Measurements from ENCODE around the gene SERINC5. TPM values are rescaled to one million over a fixed set of nuclear protein-coding genes. Genes with fewer than 3 reads are reported as not detected.
A peak's percentile ranks its signal among the peaks of the same experiment; 100 is the strongest.

Gene SERINC5
- total RNA-seq, 6 experiments from 2014 or later, result 16.4 to 28.1 (median 19.9) TPM

DNA sequence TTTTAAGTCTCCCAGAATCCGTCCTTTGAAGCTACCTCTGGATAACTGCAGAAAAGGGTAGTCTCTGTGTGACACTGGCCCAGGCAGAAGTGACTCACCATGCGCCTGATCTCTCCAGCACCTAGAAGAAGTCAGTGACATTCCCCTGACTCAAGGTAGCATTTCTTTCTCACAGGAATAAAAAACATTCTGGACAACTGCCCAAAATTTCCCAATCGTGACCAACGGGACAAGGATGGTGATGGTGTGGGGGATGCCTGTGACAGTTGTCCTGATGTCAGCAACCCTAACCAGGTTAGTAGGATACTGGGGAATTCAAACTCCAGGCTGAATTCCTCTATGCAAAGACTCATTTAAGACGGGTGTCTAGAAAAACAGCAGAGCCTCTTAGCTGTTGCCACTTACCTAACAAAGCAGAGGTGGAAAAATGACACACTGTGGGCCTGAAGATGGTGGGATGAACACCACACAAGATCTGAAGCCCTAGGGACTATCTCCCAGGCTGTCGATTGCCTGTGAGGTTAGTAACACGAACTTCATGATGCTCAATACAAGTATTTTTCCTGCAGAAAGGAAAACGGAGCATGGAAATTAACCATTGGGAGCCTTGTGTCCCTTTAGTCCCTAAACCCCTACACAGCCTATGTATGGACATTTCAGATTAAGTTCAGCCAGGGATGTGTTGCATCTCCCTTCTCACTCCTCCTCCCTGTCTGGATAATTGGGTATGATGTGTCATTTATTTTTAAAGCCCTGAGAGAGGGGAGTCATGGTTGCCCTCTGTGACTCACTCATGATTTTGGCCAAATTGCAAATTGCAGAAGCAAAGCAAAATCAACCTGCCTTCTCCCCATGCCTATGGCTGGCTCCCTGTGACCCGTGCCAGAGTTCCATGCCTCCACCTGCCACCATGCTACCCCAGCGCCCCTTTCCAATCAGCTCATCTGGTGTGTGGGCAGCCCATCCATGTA, 183.5 kb downstream of the SERINC5 start:
- Mint-ChIP-seq H3K27me3 (ENCODE audit: insufficient read depth) (peaks cover 7% of the 10 kb centered on the region), H3K9me3 (no peaks in the 10 kb centered on the region), H3K4me3 (no peak overlapping the region), H3K36me3 (ENCODE audit: low read depth) (no peaks in the 10 kb centered on the region), H3K4me1 (ENCODE audit: low read depth) (peaks cover 26% of the 10 kb centered on the region), H3K27ac (no peak overlapping the region)
- TF ChIP-seq, protein P1, sequence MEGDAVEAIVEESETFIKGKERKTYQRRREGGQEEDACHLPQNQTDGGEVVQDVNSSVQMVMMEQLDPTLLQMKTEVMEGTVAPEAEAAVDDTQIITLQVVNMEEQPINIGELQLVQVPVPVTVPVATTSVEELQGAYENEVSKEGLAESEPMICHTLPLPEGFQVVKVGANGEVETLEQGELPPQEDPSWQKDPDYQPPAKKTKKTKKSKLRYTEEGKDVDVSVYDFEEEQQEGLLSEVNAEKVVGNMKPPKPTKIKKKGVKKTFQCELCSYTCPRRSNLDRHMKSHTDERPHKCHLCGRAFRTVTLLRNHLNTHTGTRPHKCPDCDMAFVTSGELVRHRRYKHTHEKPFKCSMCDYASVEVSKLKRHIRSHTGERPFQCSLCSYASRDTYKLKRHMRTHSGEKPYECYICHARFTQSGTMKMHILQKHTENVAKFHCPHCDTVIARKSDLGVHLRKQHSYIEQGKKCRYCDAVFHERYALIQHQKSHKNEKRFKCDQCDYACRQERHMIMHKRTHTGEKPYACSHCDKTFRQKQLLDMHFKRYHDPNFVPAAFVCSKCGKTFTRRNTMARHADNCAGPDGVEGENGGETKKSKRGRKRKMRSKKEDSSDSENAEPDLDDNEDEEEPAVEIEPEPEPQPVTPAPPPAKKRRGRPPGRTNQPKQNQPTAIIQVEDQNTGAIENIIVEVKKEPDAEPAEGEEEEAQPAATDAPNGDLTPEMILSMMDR (IDR thresholded peaks at IDR 0.05), result no peak
- no peak for DNase-seq

DNA sequence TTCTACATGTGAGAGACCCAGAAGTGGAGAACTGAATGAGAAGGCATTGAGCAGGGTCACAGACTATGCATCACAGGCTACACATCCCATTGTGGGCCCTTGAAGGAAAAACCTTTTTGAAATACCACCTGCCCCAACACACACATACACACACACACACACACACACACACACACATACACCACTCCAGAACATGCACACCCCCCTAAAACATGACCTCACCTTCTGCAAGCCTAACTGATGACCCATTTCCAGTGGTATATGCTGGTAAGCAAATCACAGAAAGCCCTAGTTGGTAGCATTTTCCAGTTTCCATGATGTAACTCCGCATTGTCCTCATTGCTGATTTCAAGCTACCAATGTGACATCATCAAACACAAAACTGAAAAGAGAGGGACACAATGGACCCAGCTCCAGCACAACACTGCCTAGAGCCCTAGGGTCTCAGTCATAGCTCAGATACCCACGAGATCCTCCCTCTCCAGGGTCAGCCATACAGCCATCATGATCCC, 184.3 kb downstream of the SERINC5 start:
- TF ChIP-seq, protein P1 (IDR thresholded peaks at IDR 0.05), result no peak
- Mint-ChIP-seq H3K4me1 (ENCODE audit: low read depth) (peaks cover 26% of the 10 kb centered on the region), H3K27me3 (ENCODE audit: insufficient read depth) (peaks cover 9% of the 10 kb centered on the region), H3K4me3 (no peak overlapping the region), H3K36me3 (ENCODE audit: low read depth) (no peaks in the 10 kb centered on the region), H3K27ac (no peak overlapping the region), H3K9me3 (no peaks in the 10 kb centered on the region)
- no peak for DNase-seq

DNA sequence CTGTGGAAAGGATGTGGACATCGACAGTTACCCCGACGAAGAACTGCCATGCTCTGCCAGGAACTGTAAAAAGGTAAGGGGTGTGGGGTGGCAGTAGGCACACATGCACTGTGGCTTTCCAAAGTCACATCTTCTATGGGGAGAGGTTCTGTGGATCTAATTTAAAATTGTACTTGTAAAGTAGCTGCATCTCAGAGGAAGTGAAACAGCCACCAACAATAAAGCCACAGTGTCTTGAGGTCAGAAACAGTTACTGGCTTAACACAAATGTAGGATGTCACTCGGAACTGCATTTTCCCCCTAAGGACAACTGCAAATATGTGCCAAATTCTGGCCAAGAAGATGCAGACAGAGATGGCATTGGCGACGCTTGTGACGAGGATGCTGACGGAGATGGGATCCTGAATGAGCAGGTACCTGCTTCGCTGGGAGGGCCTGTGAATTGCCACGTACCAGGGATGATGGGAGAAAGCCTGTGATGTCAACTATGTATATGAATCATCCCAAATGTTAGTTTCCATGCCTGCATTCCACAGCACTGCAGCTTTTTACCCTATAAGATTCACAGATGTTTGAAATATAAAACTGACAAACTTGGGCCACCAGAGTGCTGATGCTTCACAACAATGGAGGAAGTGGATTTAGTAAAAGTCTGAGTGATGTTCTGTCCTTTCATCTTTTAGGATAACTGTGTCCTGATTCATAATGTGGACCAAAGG, 185.4 kb downstream of the SERINC5 start:
- no peak for DNase-seq
- TF ChIP-seq, protein P1 (IDR thresholded peaks at IDR 0.05), result no peak
- no peaks in the 10 kb centered on the region for H3K36me3 Mint-ChIP-seq (ENCODE audit: low read depth)
- no peak overlapping the region for H3K4me3 Mint-ChIP-seq
- no peaks in the 10 kb centered on the region for H3K9me3 Mint-ChIP-seq
- H3K4me1 Mint-ChIP-seq (ENCODE audit: low read depth), result peaks cover 26% of the 10 kb centered on the region
- H3K27ac Mint-ChIP-seq, result peak overlapping the region; percentile 15; the same call in 1 of the 2 replicates
- peaks cover 11% of the 10 kb centered on the region for H3K27me3 Mint-ChIP-seq (ENCODE audit: insufficient read depth)

GRCh38 chr5:80069918-80070318, 185.9 kb downstream of the SERINC5 start:
- TF ChIP-seq, protein P1 (IDR thresholded peaks at IDR 0.05), result no peak
- Mint-ChIP-seq H3K4me1 (ENCODE audit: low read depth) (peaks cover 26% of the 10 kb centered on the region), H3K27me3 (ENCODE audit: insufficient read depth) (peaks cover 11% of the 10 kb centered on the region), H3K36me3 (ENCODE audit: low read depth) (no peaks in the 10 kb centered on the region), H3K27ac (no peak overlapping the region), H3K9me3 (no peaks in the 10 kb centered on the region), H3K4me3 (no peak overlapping the region)
- no peak for DNase-seq

GRCh38 chr5:80069251-80069800, 186.5 kb downstream of the SERINC5 start:
- Mint-ChIP-seq H3K27ac (no peak overlapping the region), H3K27me3 (ENCODE audit: insufficient read depth) (peaks cover 11% of the 10 kb centered on the region)

More at GRCh38 chr5:80069251-80069800, 186.5 kb downstream of the SERINC5 start:
- DNase-seq, result no peak
- H3K9me3 Mint-ChIP-seq, result no peaks in the 10 kb centered on the region
- H3K36me3 Mint-ChIP-seq (ENCODE audit: low read depth), result no peaks in the 10 kb centered on the region
- no peak overlapping the region for H3K4me3 Mint-ChIP-seq
- TF ChIP-seq, protein P1 (IDR thresholded peaks at IDR 0.05), result no peak
- H3K4me1 Mint-ChIP-seq (ENCODE audit: low read depth), result peaks cover 26% of the 10 kb centered on the region
